ENCODE results near the gene PTPRN2. TPM values are rescaled to one million over a fixed set of nuclear protein-coding genes. Genes with fewer than 3 reads are reported as not detected.

Gene PTPRN2
- total and polyA plus RNA-seq, 2 donors (not counting 3 experiments of a cell fraction or from before 2014, with no cell fraction given): 0.62 to 0.88 TPM

DNA sequence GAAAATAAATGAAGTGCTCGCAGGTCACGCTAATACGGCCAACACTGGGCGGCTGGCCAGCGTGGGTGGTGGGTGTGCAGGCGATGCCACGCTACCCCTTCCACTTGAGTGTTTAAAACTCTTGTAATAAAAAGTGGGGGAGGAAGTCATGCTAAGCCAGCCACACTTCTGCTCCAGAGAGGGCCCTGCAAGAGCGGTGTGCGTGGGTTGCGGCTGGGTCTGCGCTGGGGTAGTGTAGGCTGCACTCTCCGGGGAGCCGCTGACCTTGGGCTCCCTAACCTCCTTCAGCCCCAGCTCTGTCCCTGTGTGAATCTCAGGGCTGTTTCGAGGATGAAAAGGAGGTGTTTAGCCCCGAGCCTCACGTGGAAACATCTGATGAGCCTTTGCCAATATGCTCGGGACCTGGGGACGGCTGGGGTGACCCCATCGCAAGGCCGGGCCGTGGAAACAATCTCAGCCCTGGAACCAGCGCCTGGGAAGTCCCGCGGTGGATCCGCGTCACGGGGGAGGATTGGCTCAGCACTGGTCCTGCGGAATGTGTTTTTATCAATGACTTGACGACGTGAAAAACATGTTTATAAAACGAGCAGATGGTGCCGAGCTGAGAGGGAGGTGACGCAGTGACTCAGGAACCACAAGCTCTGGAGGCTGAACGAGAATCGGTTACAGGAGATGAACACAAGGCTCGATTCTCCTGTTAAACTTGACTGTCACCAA, 972.4 kb downstream of the PTPRN2 start:
- Histone ChIP-seq H3K4me1 (ENCODE audit: control insufficient read depth, extremely low read depth, insufficient read depth, low read length) (no peaks in the 10 kb centered on the region), H3K9me1 (replicated peaks; ENCODE audit: control insufficient read depth, extremely low read depth, insufficient read depth, low read length) (no peaks in the 10 kb centered on the region), H3K9ac (replicated peaks; ENCODE audit: extremely low read depth, insufficient read depth, low read length) (no peak overlapping the region), H4K20me1 (replicated peaks; ENCODE audit: control insufficient read depth, extremely low read depth, insufficient read depth, low read length) (no peaks in the 10 kb centered on the region), H3K4me3 (replicated peaks in 1 of 3; ENCODE audit: insufficient read depth in 1 of 3, low read depth in 1 of 3, low read length in 3 of 3) (no peak overlapping the region), H3K27me3 (ENCODE audit: control insufficient read depth in 2 of 2, insufficient read depth in 2 of 2, low read length in 2 of 2) (peaks cover 0 to 4% of the 10 kb centered on the region in 2 experiments), H3K79me2 (ENCODE audit: control insufficient read depth, insufficient read depth, low read length) (no peaks in the 10 kb centered on the region), H3K36me3 (ENCODE audit: control insufficient read depth in 2 of 2, extremely low read depth in 1 of 2, insufficient read depth in 2 of 2, low read length in 2 of 2) (no peaks in the 10 kb centered on the region), H3K27ac (ENCODE audit: insufficient read depth, low read depth, low read length) (no peak overlapping the region), H3K9me3 (replicated peaks; ENCODE audit: control insufficient read depth, insufficient read depth, low read length) (no peaks in the 10 kb centered on the region), H3K4me2 (ENCODE audit: insufficient read depth, low read length) (no peak overlapping the region), H2AFZ (ENCODE audit: low read depth, low read length) (no peak overlapping the region)
- no TSS peak for BruUV-seq (replicated peaks)
- POLR2A ChIA-PET: no interaction called here
- DNase-seq (ENCODE audit: low read depth, low spot score) (no peak), FAIRE-seq (no peak)
- CTCF ChIA-PET: no interaction called here
- intact Hi-C loops (cut with micrococcal nuclease): no loop called here
- dilution Hi-C loops (cut with MboI; ENCODE audit: extremely low pct_ligation_motif_present, low sequenced_read_pairs): no loop called here
- TF ChIP-seq JUN (IDR thresholded peaks at IDR 0.05; ENCODE audit: borderline replicate concordance, insufficient read depth, insufficient read length, low read depth): no peak
- no peak for TF ChIP-seq GATA2 (IDR thresholded peaks at IDR 0.05; ENCODE audit: insufficient read depth, insufficient read length, low read depth, low read length)
- TF ChIP-seq, protein P1, sequence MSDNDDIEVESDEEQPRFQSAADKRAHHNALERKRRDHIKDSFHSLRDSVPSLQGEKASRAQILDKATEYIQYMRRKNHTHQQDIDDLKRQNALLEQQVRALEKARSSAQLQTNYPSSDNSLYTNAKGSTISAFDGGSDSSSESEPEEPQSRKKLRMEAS (IDR thresholded peaks at IDR 0.05; ENCODE audit: insufficient read depth, insufficient read length): no peak
- TF ChIP-seq, protein P2, sequence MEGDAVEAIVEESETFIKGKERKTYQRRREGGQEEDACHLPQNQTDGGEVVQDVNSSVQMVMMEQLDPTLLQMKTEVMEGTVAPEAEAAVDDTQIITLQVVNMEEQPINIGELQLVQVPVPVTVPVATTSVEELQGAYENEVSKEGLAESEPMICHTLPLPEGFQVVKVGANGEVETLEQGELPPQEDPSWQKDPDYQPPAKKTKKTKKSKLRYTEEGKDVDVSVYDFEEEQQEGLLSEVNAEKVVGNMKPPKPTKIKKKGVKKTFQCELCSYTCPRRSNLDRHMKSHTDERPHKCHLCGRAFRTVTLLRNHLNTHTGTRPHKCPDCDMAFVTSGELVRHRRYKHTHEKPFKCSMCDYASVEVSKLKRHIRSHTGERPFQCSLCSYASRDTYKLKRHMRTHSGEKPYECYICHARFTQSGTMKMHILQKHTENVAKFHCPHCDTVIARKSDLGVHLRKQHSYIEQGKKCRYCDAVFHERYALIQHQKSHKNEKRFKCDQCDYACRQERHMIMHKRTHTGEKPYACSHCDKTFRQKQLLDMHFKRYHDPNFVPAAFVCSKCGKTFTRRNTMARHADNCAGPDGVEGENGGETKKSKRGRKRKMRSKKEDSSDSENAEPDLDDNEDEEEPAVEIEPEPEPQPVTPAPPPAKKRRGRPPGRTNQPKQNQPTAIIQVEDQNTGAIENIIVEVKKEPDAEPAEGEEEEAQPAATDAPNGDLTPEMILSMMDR (IDR thresholded peaks at IDR 0.05; ENCODE audit: extremely low read depth in 1 of 2, insufficient read depth in 1 of 2, low read depth in 1 of 2, low read length in 2 of 2): no peak
- TF ChIP-seq POLR2AphosphoS5 (IDR thresholded peaks at IDR 0.05; ENCODE audit: insufficient read depth, low read depth, low read length): no peak
- TF ChIP-seq MYC (IDR thresholded peaks at IDR 0.05; ENCODE audit: low read depth, low read length): no peak
- TF ChIP-seq POLR2A (IDR thresholded peaks at IDR 0.05; ENCODE audit: low read depth, low read length): no peak
- TF ChIP-seq FOS (IDR thresholded peaks at IDR 0.05; ENCODE audit: borderline replicate concordance, insufficient read depth, low read length): no peak
- no peak for TF ChIP-seq EZH2 (IDR thresholded peaks at IDR 0.05; ENCODE audit: borderline replicate concordance, low read depth, low read length, severe bottlenecking)

Measured in endothelial cell of umbilical vein (primary cell).